Uterus (tissue), 4 donors: Measurements from ENCODE around the gene TACR1. TPM values are rescaled to one million over a fixed set of nuclear protein-coding genes. Genes with fewer than 3 reads are reported as not detected.

Experiments
- DNase-seq, 2 donors: peaks; one replicate each; pipeline ENCODE4 v3.0.0-alpha.2; 2019 to 2020
- H3K27ac ChIP-seq, 2 donors: fragments of 200-600 bp; sonication (generic); 1 replicate in 1 of 2; 2 replicates in 1 of 2; pipeline ENCODE4 v1.5.1; 2016 to 2018
- H3K27me3 ChIP-seq, 2 donors: fragments of 200-600 bp; sonication (generic); one replicate each; pipeline ENCODE4 v1.5.1; 2018 to 2019; ENCODE audit warnings: control low read depth in 1 of 2
- H3K36me3 ChIP-seq, 2 donors: fragments of 200-600 bp; sonication (generic); one replicate each; pipeline ENCODE4 v1.5.1; 2019; ENCODE audit warnings: control low read depth in 1 of 2
- H3K4me1 ChIP-seq, 2 donors: fragments of 200-600 bp; sonication (generic); one replicate each; pipeline ENCODE4 v1.5.1; 2018 to 2019; ENCODE audit warnings: control low read depth in 1 of 2
- H3K4me3 ChIP-seq, 2 donors: fragments of 200-600 bp; sonication (generic); 1 replicate in 1 of 2; 2 replicates in 1 of 2; pipeline ENCODE4 v1.5.1; 2018 to 2019; ENCODE audit warnings: mild to moderate bottlenecking in 1 of 2
- H3K9me3 ChIP-seq, 2 donors: fragments of 200-600 bp; sonication (generic); one replicate each; pipeline ENCODE4 v1.5.1; 2019; ENCODE audit warnings: control low read depth in 1 of 2
- POLR2A ChIP-seq, 2 donors: fragments of 450-650 bp; IDR thresholded peaks; one replicate each; pipeline ENCODE4 v1.6.1; 2016; ENCODE audit warnings: antibody characterized with exemption in 2 of 2, mild to moderate bottlenecking in 1 of 2, moderate library complexity in 1 of 2
- intact Hi-C: fragments of 100-400 bp; cut with DNase I; formaldehyde crosslinking; loops from one replicate; pipeline ENCODE4 v1.15.1; 2023; ENCODE audit warnings: low total_unique reads
- total RNA-seq, 4 donors: library from RNA; depleted of rRNA in 3 of 4; stranded (reverse); fragments of >200 nt in 3 of 4; gene quantifications; one replicate each; pipeline versions ENCODE4 v1.1.0 to v1.2.4, GENCODE V29; 2014 to 2023
- TF ChIP-seq, protein P1 (sequence below), 4 experiments: fragments of 200-600 bp in 2 of 4; fragments of 450-650 bp in 2 of 4; sonication (generic) in 2 of 4; IDR thresholded peaks; one replicate each; pipeline ENCODE4 v1.5.1; 2016 to 2019; ENCODE audit warnings: antibody characterized with exemption in 4 of 4, mild to moderate bottlenecking in 2 of 4, moderate library complexity in 1 of 4
- donor health status: DM: yes; HTN: yes; CAD: no.

TACR1 gene
- total RNA-seq, 4 donors from 2014 or later: 1.9 to 25.4 (median 9.1) TPM

DNA sequence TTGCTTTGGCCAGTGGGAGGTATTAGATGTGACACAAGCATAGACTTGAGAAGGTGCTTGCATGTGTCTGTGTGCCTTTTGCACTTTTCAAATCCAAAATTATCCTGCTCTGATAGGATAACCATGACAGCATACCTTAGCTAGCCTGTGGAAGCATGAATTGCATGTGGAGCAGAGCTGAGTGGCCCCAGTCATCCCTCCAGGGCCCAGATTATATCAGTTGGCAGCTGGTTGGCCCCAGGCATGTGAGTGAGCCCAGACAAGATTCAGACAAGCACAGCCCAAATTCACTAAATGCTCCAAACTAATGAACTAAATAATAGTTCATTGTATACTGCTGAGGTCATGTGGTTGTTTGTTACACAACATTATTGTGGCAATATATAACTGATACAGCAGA, 18.8 kb downstream of the TACR1 start:
- TF ChIP-seq, protein P1, sequence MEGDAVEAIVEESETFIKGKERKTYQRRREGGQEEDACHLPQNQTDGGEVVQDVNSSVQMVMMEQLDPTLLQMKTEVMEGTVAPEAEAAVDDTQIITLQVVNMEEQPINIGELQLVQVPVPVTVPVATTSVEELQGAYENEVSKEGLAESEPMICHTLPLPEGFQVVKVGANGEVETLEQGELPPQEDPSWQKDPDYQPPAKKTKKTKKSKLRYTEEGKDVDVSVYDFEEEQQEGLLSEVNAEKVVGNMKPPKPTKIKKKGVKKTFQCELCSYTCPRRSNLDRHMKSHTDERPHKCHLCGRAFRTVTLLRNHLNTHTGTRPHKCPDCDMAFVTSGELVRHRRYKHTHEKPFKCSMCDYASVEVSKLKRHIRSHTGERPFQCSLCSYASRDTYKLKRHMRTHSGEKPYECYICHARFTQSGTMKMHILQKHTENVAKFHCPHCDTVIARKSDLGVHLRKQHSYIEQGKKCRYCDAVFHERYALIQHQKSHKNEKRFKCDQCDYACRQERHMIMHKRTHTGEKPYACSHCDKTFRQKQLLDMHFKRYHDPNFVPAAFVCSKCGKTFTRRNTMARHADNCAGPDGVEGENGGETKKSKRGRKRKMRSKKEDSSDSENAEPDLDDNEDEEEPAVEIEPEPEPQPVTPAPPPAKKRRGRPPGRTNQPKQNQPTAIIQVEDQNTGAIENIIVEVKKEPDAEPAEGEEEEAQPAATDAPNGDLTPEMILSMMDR (IDR thresholded peaks at IDR 0.05): no peak
- Histone ChIP-seq H3K36me3 (no peaks in the 10 kb centered on the region), H3K27ac (no peak overlapping the region), H3K9me3 (no peaks in the 10 kb centered on the region), H3K4me3 (no peak overlapping the region), H3K27me3 (no peaks in the 10 kb centered on the region), H3K4me1 (no peaks in the 10 kb centered on the region)
- no peak for DNase-seq
- intact Hi-C loops: no loop called here

DNA sequence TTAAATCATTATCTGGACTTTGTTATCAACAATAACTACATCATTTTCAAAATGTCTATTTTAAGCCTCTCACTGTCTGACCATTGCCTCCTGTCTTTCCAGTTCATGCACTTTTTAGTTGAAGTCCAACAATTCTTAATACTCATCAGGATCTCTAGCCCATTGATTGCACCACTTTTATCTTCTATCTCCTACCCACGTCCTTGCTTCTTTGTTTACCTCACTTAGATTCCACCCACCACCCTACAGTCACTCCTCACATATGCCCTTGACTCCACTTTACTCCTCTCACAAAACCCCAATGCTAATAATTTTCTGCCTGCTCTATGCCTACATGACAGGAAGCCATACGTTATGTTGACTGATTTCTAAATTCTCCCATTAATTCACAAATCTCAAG, 21.9 kb downstream of the TACR1 start:
- H3K36me3 ChIP-seq: no peaks in the 10 kb centered on the region
- H3K27me3 ChIP-seq: no peaks in the 10 kb centered on the region
- H3K9me3 ChIP-seq: no peaks in the 10 kb centered on the region
- H3K4me3 ChIP-seq: no peak overlapping the region
- TF ChIP-seq POLR2A (IDR thresholded peaks at IDR 0.05): no peak
- TF ChIP-seq, protein P1 (IDR thresholded peaks at IDR 0.05): no peak
- no peak for DNase-seq
- H3K27ac ChIP-seq: no peak overlapping the region
- intact Hi-C loops: no loop called here
- H3K4me1 ChIP-seq: no peaks in the 10 kb centered on the region

DNA sequence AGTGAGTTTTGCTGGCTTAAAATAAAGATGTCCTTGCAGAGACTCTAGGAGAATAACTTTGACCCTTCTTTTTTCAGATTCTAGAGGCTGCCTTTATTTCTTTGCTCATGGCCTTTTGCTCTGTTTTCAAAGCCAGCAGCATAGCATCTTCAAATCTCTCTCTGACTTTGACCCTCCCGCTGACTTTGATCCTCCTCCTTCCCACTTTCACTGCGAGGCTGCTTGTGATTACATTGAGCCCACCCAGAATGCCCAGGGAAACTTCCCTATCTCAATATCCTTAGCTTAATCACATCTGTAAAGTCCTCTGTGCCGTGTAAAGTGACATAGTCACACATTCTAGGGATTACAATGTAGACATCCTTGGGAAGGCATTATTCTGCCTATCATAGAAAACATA, 23.9 kb downstream of the TACR1 start:
- Histone ChIP-seq H3K36me3 (no peaks in the 10 kb centered on the region), H3K4me1 (no peaks in the 10 kb centered on the region), H3K27me3 (no peaks in the 10 kb centered on the region), H3K4me3 (no peak overlapping the region), H3K27ac (no peak overlapping the region), H3K9me3 (no peaks in the 10 kb centered on the region)
- TF ChIP-seq, protein P1 (IDR thresholded peaks at IDR 0.05): no peak
- TF ChIP-seq POLR2A (IDR thresholded peaks at IDR 0.05): no peak
- intact Hi-C loops: no loop called here
- no peak for DNase-seq

DNA sequence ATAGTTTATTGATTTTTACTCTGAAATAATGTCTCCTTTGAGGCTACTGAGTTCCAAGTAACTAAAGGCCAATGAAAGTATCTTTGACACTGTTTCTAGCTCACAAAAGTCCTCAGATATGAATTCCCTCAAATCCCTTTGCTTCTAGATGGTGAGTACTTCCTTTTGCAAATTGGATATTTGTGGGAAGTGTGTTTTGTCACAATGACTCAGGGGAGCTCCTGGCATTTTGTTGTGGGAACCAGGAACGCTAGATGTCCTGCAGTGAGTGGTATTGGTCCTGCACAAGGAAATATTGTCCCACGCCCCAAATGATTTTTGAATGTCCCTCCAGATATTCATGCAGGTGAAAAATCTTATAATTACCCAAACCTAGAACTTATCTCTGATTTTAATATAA, 24.3 kb downstream of the TACR1 start:
- H3K4me1 ChIP-seq: no peaks in the 10 kb centered on the region
- no peaks in the 10 kb centered on the region for H3K27me3 ChIP-seq
- TF ChIP-seq, protein P1 (IDR thresholded peaks at IDR 0.05): no peak
- TF ChIP-seq POLR2A (IDR thresholded peaks at IDR 0.05): no peak
- H3K27ac ChIP-seq: no peak overlapping the region
- H3K9me3 ChIP-seq: no peaks in the 10 kb centered on the region
- intact Hi-C loops: no loop called here
- no peak for DNase-seq
- H3K4me3 ChIP-seq: no peak overlapping the region
- H3K36me3 ChIP-seq: no peaks in the 10 kb centered on the region

DNA sequence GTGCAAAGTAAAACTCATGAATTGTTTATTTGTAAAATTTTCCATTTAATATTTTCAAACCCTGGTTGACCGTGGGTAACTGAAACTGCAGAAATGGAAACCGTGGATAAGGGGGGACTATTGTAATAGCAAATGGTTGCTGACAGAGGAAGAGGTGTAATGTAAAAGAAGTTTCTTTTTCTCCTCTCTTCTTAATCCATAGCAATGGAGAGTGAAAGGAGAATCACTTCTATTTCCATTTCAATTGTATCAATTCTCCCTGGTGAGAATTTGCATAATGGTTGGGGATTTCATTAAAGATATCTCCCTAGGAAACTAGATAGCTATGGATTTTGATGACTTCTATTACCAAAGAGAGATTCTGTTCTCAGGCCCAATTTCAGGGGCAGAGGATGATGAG, 24.8 kb downstream of the TACR1 start:
- intact Hi-C loops: no loop called here
- Histone ChIP-seq H3K4me3 (no peak overlapping the region), H3K9me3 (no peaks in the 10 kb centered on the region), H3K4me1 (no peaks in the 10 kb centered on the region), H3K27me3 (no peaks in the 10 kb centered on the region), H3K27ac (no peak overlapping the region), H3K36me3 (no peaks in the 10 kb centered on the region)
- TF ChIP-seq, protein P1 (IDR thresholded peaks at IDR 0.05): no peak
- no peak for TF ChIP-seq POLR2A (IDR thresholded peaks at IDR 0.05)
- DNase-seq: no peak
